Panc1 (cell line): ENCODE results near the gene IL1RAPL1. TPM values are rescaled to one million over a fixed set of nuclear protein-coding genes. Genes with fewer than 3 reads are reported as not detected.

ENCODE experiments used
- ATAC-seq: fragments of 200-7000 bp; cut with Tn5 transposase; 2 replicates; pipeline ENCODE4 v1.9.1; 2020; ENCODE audit warnings: mild to moderate bottlenecking, moderate library complexity
- BruUV-seq: library from RNA; stranded (reverse); fragments of 400-500 nt; replicated peaks from 2 replicates; lab custom pipeline; 2021; lab: Mats Ljungman, UMichigan
- CTCF ChIA-PET: fragments of 300-600 bp; sonication (Branson Sonifier 250); formaldehyde crosslinking; loops from one replicate; lab custom pipeline; 2022; ENCODE audit warnings: antibody characterized with exemption; lab: Charles Lee
- POLR2A ChIA-PET: fragments of 300-600 bp; sonication (Branson Sonifier 250); formaldehyde crosslinking; loops from one replicate; lab custom pipeline; 2022; ENCODE audit warnings: antibody characterized with exemption; lab: Charles Lee
- DNase-seq: peaks from one replicate; pipeline ENCODE4 v3.0.0-alpha.2; 2010; ENCODE audit warnings: low read depth, low spot score
- H3K27ac ChIP-seq: 2 replicates; pipeline ENCODE4 v1.5.1; 2011; ENCODE audit warnings: mild to moderate bottlenecking, low read length, inconsistent platforms
- H3K27me3 ChIP-seq: fragments of 200-500 bp; sonication (Bioruptor generic); 2 replicates; pipeline ENCODE4 v1.6.0; 2014; ENCODE audit warnings: low read length, inconsistent platforms; ENCODE audit not compliant: control insufficient read depth, insufficient read depth
- H3K36me3 ChIP-seq: fragments of 200-500 bp; sonication (Bioruptor generic); 2 replicates; pipeline ENCODE4 v1.5.1; 2014; ENCODE audit warnings: inconsistent platforms, mild to moderate bottlenecking, low read length, moderate library complexity; ENCODE audit not compliant: control insufficient read depth, insufficient read depth
- H3K4me1 ChIP-seq: 2 replicates; pipeline ENCODE4 v1.5.1; 2011; ENCODE audit warnings: inconsistent platforms, mild to moderate bottlenecking, low read length, moderate library complexity; ENCODE audit not compliant: control insufficient read depth, insufficient read depth
- H3K4me3 ChIP-seq, 2 experiments: 2 replicates each; pipeline ENCODE4 v1.5.1; 2011 to 2012; ENCODE audit warnings: low read depth in 2 of 2, low read length in 2 of 2, mild to moderate bottlenecking in 2 of 2, inconsistent platforms in 1 of 2, moderate library complexity in 1 of 2
- H3K9me3 ChIP-seq: fragments of 200-500 bp; sonication (Bioruptor generic); 2 replicates; pipeline ENCODE4 v1.5.1; 2014; ENCODE audit warnings: low read depth, mild to moderate bottlenecking, inconsistent platforms, low read length, moderate library complexity; ENCODE audit not compliant: control insufficient read depth, insufficient read depth
- POLR2AphosphoS5 ChIP-seq: IDR thresholded peaks from 2 replicates; pipeline ENCODE4 v1.6.1; 2012; ENCODE audit warnings: mild to moderate bottlenecking, low read depth, low read length, moderate library complexity
- SIN3A ChIP-seq: IDR thresholded peaks from 2 replicates; pipeline ENCODE4 v1.6.1; 2012; ENCODE audit warnings: low read depth, mild to moderate bottlenecking, low read length, moderate library complexity, borderline replicate concordance; ENCODE audit not compliant: insufficient read depth
- TCF7L2 ChIP-seq: IDR thresholded peaks from 2 replicates; pipeline ENCODE4 v1.6.1; 2011; ENCODE audit warnings: mild to moderate bottlenecking, low read depth, low read length, inconsistent platforms
- in situ Hi-C: cut with HindIII; loops from 2 replicates; pipeline ENCODE4 v1.10.0; 2016; ENCODE audit warnings: low sequenced_read_pairs, low pct_unique_long_range_greater_than_20kb
- intact Hi-C: fragments of 100-400 bp; cut with micrococcal nuclease; formaldehyde crosslinking; loops from one replicate; pipeline ENCODE4 v1.10.0; 2022; ENCODE audit not compliant: unreplicated experiment
- total RNA-seq: library from RNA; stranded (reverse); gene quantifications from one replicate; pipeline ENCODE4 v1.2.1, GENCODE V29; 2021; ENCODE audit not compliant: unreplicated experiment
- TF ChIP-seq, protein P1 (sequence below), 2 experiments: IDR thresholded peaks; 2 replicates each; pipeline ENCODE4 v1.6.1; 2011 to 2012; ENCODE audit warnings: low read depth in 2 of 2, control low read depth in 1 of 2, low read length in 1 of 2, mild to moderate bottlenecking in 1 of 2, moderate library complexity in 1 of 2; ENCODE audit not compliant: insufficient read depth in 1 of 2
- TF ChIP-seq, protein P2 (sequence below): fragments of 450-650 bp; IDR thresholded peaks from 2 replicates; pipeline ENCODE4 v1.5.1; 2017; ENCODE audit warnings: mild to moderate bottlenecking

The IL1RAPL1 gene
- total RNA-seq, 1 experiment from 2014 or later, result 0.59 TPM

DNA sequence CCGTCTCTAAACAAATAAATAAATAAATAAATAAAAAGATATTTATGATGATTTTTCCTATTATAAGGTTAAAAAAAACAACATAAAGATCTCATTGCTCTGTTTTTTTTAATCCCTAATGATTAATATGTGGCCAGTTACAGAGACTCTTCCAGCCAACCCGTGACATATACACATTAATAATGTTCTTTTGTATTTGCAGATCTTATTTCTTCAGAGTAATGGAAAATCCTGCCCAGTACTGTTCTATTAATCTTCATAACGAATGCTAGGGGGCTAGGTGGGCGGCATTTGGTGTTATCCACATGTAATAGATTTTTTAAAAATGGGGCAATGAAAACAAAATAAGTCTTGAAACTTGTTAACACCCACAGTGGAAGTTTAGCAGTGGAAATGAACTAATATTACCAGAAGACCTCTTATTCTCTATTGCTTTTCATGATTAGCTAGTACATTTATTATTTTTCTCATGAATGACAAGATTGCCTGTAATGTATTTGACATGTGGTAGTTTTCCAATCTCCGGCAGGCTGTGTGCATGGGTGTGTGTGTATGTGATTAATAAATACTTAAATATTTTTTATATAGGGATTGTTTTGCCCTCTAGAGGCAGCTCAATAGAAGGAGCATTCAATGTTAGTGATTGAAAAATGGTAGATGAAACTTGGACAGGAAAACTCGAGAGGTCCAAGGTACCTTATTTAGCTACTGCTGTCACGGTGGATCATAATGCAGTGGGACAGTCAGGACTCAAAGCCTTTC lies 457.4 kb downstream of the IL1RAPL1 start:
- H3K27ac ChIP-seq, result no peak overlapping the region
- H3K36me3 ChIP-seq, result no peaks in the 10 kb centered on the region
- POLR2A ChIA-PET, result no interaction called here
- no peak overlapping the region for H3K4me3 ChIP-seq
- intact Hi-C loops (no loop called here), in situ Hi-C loops (no loop called here)
- CTCF ChIA-PET, result no interaction called here
- no peaks in the 10 kb centered on the region for H3K4me1 ChIP-seq
- no peaks in the 10 kb centered on the region for H3K27me3 ChIP-seq
- TF ChIP-seq TCF7L2 (no peak), POLR2AphosphoS5 (no peak), SIN3A (no peak)
- TF ChIP-seq, protein P1, sequence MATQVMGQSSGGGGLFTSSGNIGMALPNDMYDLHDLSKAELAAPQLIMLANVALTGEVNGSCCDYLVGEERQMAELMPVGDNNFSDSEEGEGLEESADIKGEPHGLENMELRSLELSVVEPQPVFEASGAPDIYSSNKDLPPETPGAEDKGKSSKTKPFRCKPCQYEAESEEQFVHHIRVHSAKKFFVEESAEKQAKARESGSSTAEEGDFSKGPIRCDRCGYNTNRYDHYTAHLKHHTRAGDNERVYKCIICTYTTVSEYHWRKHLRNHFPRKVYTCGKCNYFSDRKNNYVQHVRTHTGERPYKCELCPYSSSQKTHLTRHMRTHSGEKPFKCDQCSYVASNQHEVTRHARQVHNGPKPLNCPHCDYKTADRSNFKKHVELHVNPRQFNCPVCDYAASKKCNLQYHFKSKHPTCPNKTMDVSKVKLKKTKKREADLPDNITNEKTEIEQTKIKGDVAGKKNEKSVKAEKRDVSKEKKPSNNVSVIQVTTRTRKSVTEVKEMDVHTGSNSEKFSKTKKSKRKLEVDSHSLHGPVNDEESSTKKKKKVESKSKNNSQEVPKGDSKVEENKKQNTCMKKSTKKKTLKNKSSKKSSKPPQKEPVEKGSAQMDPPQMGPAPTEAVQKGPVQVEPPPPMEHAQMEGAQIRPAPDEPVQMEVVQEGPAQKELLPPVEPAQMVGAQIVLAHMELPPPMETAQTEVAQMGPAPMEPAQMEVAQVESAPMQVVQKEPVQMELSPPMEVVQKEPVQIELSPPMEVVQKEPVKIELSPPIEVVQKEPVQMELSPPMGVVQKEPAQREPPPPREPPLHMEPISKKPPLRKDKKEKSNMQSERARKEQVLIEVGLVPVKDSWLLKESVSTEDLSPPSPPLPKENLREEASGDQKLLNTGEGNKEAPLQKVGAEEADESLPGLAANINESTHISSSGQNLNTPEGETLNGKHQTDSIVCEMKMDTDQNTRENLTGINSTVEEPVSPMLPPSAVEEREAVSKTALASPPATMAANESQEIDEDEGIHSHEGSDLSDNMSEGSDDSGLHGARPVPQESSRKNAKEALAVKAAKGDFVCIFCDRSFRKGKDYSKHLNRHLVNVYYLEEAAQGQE (IDR thresholded peaks at IDR 0.05; ENCODE audit: insufficient read depth in 1 of 2, low read depth in 2 of 2, low read length in 1 of 2), result no peak
- TF ChIP-seq, protein P2, sequence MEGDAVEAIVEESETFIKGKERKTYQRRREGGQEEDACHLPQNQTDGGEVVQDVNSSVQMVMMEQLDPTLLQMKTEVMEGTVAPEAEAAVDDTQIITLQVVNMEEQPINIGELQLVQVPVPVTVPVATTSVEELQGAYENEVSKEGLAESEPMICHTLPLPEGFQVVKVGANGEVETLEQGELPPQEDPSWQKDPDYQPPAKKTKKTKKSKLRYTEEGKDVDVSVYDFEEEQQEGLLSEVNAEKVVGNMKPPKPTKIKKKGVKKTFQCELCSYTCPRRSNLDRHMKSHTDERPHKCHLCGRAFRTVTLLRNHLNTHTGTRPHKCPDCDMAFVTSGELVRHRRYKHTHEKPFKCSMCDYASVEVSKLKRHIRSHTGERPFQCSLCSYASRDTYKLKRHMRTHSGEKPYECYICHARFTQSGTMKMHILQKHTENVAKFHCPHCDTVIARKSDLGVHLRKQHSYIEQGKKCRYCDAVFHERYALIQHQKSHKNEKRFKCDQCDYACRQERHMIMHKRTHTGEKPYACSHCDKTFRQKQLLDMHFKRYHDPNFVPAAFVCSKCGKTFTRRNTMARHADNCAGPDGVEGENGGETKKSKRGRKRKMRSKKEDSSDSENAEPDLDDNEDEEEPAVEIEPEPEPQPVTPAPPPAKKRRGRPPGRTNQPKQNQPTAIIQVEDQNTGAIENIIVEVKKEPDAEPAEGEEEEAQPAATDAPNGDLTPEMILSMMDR, result peak; percentile 40; the same call in 1 of the 2 replicates
- no TSS peak for BruUV-seq
- no peaks in the 10 kb centered on the region for H3K9me3 ChIP-seq
- DNase-seq (no peak), ATAC-seq (no peak)

DNA sequence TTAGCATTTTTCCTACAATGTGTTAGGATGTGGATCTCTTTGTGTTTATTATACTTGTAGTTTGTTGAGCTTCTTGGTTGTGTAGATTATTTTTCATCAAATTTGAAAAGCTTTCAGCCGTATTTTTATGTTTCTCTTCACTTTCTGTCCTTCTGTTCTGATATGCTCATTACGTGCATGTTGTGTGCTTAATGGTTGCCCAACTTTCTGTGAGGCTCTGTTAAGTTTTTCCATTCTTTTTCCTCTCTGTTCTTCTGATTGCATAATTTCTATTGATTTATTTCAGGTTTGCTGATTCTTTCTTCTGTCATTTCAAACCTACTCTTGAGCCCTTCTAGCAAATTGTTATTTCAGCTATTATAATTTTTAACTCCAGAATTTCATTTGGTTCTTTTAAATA lies 478.2 kb downstream of the IL1RAPL1 start:
- DNase-seq (no peak), ATAC-seq (no peak)
- Histone ChIP-seq H3K4me1 (no peaks in the 10 kb centered on the region), H3K36me3 (no peaks in the 10 kb centered on the region), H3K9me3 (no peaks in the 10 kb centered on the region), H3K27ac (no peak overlapping the region), H3K4me3 (no peak overlapping the region), H3K27me3 (no peaks in the 10 kb centered on the region)
- in situ Hi-C loops, result no loop called here
- BruUV-seq, result no TSS peak
- CTCF ChIA-PET, result no interaction called here
- TF ChIP-seq, protein P2, result no peak
- no peak for TF ChIP-seq POLR2AphosphoS5
- no peak for TF ChIP-seq SIN3A
- no peak for TF ChIP-seq TCF7L2
- TF ChIP-seq, protein P1 (IDR thresholded peaks at IDR 0.05; ENCODE audit: insufficient read depth in 1 of 2, low read depth in 2 of 2, low read length in 1 of 2), result no peak
- intact Hi-C loops, result no loop called here
- POLR2A ChIA-PET, result no interaction called here
